Measurements from ENCODE around the gene BCKDHA. TPM values are rescaled to one million over a fixed set of nuclear protein-coding genes. Genes with fewer than 3 reads are reported as not detected.
"Not testable (repeated sequence)": the region's sequence is repeated elsewhere in the genome, so short reads cannot be mapped to it uniquely, and the experiment has no call there.

Gene BCKDHA
- polyA plus RNA-seq, 1 of the 3 experiments (the other 2 are of a cell fraction) = 30.9 TPM

DNA sequence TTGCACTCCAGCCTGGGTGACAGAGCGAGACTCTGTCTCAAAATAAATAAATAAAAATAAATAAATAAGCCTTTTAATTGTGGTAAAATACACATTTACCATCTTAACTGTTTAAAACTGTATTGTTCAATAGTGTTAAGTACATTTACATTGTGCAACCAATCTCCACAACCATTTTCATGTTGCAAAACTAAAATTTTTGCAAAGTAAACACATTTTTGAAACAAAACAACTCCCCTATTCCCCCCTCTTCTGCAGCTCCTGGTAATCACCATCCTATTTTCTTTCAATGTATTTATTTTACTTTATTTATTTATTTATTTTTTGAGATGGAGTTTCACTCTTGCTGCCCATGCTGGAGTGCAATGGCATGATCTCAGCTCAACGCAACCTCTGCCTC is 27.8 kb upstream of the BCKDHA start:
- Histone ChIP-seq H3K36me3 (replicated peaks in 1 of 2; ENCODE audit: control insufficient read depth in 1 of 2, insufficient read depth in 2 of 2, low read length in 1 of 2) (peaks cover 0 to 3% of the 10 kb centered on the region in 2 experiments), H3K9me2 (no peaks in the 10 kb centered on the region), H3K9ac (no peak overlapping the region), H3K4me3 (ENCODE audit: low read depth in 2 of 2, low read length in 1 of 2) (no peak overlapping the region), H3K4me1 (ENCODE audit: control insufficient read depth in 1 of 2, insufficient read depth in 2 of 2, low read depth in 1 of 2, low read length in 1 of 2) (peaks cover 14 to 21% of the 10 kb centered on the region in 2 experiments; a peak in 3 of 4 replicates), H4K20me1 (ENCODE audit: insufficient read depth) (peaks cover 17% of the 10 kb centered on the region; the same call in 1 of the 2 replicates), H3K9me3 (no peaks in the 10 kb centered on the region), H2AFZ (ENCODE audit: low read depth) (no peak overlapping the region), H3K27me3 (ENCODE audit: insufficient read depth) (no peaks in the 10 kb centered on the region), H3K79me2 (ENCODE audit: insufficient read depth) (peaks cover 63% of the 10 kb centered on the region), H3K4me2 (no peak overlapping the region), H3F3A (replicated peaks; ENCODE audit: insufficient read depth) (peaks cover 29% of the 10 kb centered on the region), H3K27ac (ENCODE audit: low read depth in 2 of 2, low read length in 1 of 2) (no peak overlapping the region)
- WGBS (ENCODE audit: low lambda C conversion rate) = 96% methylated on average over 2 of the region's 2 CpGs
- POLR2A ChIA-PET = interaction anchor here (0.6 kb wide), 1 partner anchor 11 kb away, joined by 3 read pairs; no protein-coding TSS in a partner anchor
- CTCF ChIA-PET = interaction anchor here (1.4 kb wide), 1 partner anchor 905 kb away, joined by 3 read pairs; no protein-coding TSS in a partner anchor
- no peak for DNase-seq
- TF ChIP-seq EZH2phosphoT487 (IDR thresholded peaks at IDR 0.05; ENCODE audit: borderline replicate concordance, low read depth) (no peak), RFX5 (IDR thresholded peaks at IDR 0.05; ENCODE audit: low read length) (no peak), MEF2A (IDR thresholded peaks at IDR 0.05; ENCODE audit: borderline replicate concordance, low read depth) (no peak), IRF3 (IDR thresholded peaks at IDR 0.05; ENCODE audit: low read depth, low read length) (no peak), MAX (IDR thresholded peaks at IDR 0.05; ENCODE audit: low read depth) (no peak), RAD21 (IDR thresholded peaks at IDR 0.05; ENCODE audit: low read length) (no peak), TCF12 (IDR thresholded peaks at IDR 0.05) (no peak), FOXM1 (IDR thresholded peaks at IDR 0.05; ENCODE audit: low read depth) (no peak)
- TF ChIP-seq, protein P1, sequence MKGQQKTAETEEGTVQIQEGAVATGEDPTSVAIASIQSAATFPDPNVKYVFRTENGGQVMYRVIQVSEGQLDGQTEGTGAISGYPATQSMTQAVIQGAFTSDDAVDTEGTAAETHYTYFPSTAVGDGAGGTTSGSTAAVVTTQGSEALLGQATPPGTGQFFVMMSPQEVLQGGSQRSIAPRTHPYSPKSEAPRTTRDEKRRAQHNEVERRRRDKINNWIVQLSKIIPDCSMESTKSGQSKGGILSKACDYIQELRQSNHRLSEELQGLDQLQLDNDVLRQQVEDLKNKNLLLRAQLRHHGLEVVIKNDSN (IDR thresholded peaks at IDR 0.05; ENCODE audit: borderline replicate concordance, low read depth) = no peak

DNA sequence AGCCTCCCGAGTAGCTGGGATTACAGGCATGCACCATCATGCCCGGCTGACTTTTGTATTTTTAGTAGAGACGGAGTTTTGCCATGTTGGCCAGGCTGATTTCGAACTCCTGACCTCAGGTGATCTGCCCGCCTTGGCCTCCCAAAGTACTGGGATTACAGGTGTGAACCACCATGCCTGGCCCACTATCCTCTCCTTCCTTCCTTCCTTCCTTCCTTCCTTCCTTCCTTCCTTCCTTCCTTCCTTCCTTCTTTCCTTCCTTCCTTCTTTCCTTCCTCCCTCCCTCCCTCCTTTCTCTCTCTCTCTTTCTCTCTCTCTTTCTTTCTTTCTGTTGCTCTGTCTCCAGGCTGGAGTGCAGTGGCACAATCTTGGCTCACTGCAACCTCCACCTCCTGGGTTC is 26.5 kb upstream of the BCKDHA start:
- DNase-seq; H3K9ac ChIP-seq; H3K4me2 ChIP-seq; H2AFZ ChIP-seq (ENCODE audit: low read depth); H3K9me3 ChIP-seq; CTCF ChIA-PET; H3K27me3 ChIP-seq (ENCODE audit: insufficient read depth); H3K4me3 ChIP-seq (ENCODE audit: low read depth in 2 of 2, low read length in 1 of 2); H3K9me2 ChIP-seq; H3K27ac ChIP-seq (ENCODE audit: low read depth in 2 of 2, low read length in 1 of 2); H3K36me3 ChIP-seq (replicated peaks in 1 of 2; ENCODE audit: control insufficient read depth in 1 of 2, insufficient read depth in 2 of 2, low read length in 1 of 2): not testable (repeated sequence)
- WGBS (ENCODE audit: low lambda C conversion rate) = 98% methylated on average over 5 of the region's 5 CpGs
- Histone ChIP-seq H3K4me1 (ENCODE audit: control insufficient read depth in 1 of 2, insufficient read depth in 2 of 2, low read depth in 1 of 2, low read length in 1 of 2) (peaks cover 11 to 21% of the 10 kb centered on the region in 2 experiments; a peak in 3 of 4 replicates), H3K79me2 (ENCODE audit: insufficient read depth) (peaks cover 52% of the 10 kb centered on the region), H3F3A (replicated peaks; ENCODE audit: insufficient read depth) (peaks cover 30% of the 10 kb centered on the region), H4K20me1 (ENCODE audit: insufficient read depth) (peaks cover 19% of the 10 kb centered on the region; the same call in 1 of the 2 replicates)
- POLR2A ChIA-PET = interaction anchor here (0.6 kb wide), 1 partner anchor 7 kb away, joined by 3 read pairs; the partner anchor contains the start of gene B9D2

DNA sequence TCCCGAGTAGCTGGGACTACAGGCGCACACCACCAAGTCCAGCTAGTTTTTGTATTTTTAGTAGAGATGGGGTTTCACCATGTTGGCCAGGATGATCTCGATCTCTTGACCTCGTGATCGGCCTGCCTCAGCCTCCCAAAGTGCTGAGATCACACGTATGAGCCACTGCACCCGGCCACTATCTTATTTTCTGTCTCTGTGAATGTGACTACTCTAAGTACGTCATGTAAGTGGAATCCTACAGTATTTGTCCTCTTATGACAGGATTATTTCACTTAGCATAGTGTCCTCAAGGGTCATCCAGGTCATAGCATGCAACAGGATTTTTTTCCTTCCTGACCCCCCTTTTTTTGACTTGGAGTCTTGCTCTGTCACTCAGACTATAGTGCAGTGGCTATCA is 26.1 kb upstream of the BCKDHA start:
- Histone ChIP-seq H3F3A (replicated peaks; ENCODE audit: insufficient read depth) (peaks cover 29% of the 10 kb centered on the region), H3K9ac (no peak overlapping the region), H3K36me3 (replicated peaks in 1 of 2; ENCODE audit: control insufficient read depth in 1 of 2, insufficient read depth in 2 of 2, low read length in 1 of 2) (peaks cover 0 to 3% of the 10 kb centered on the region in 2 experiments), H3K4me3 (ENCODE audit: low read depth in 2 of 2, low read length in 1 of 2) (no peak overlapping the region), H3K27ac (ENCODE audit: low read depth in 2 of 2, low read length in 1 of 2) (no peak overlapping the region), H4K20me1 (ENCODE audit: insufficient read depth) (peaks cover 19% of the 10 kb centered on the region; the same call in 1 of the 2 replicates), H3K9me2 (no peaks in the 10 kb centered on the region), H3K4me1 (ENCODE audit: control insufficient read depth in 1 of 2, insufficient read depth in 2 of 2, low read depth in 1 of 2, low read length in 1 of 2) (peaks cover 11 to 21% of the 10 kb centered on the region in 2 experiments; a peak in 3 of 4 replicates), H3K9me3 (no peaks in the 10 kb centered on the region), H2AFZ (ENCODE audit: low read depth) (no peak overlapping the region), H3K27me3 (ENCODE audit: insufficient read depth) (no peaks in the 10 kb centered on the region), H3K4me2 (no peak overlapping the region), H3K79me2 (ENCODE audit: insufficient read depth) (peaks cover 47% of the 10 kb centered on the region)
- ChIA-PET CTCF (no interaction called here), POLR2A (interaction anchor here (0.6 kb wide), 1 partner anchor 8 kb away, joined by 3 read pairs; the partner anchor contains the start of gene B9D2)
- 96% methylated on average over 8 of the region's 8 CpGs for WGBS (ENCODE audit: low lambda C conversion rate)
- DNase-seq = no peak
- TF ChIP-seq TAF1 (IDR thresholded peaks at IDR 0.05; ENCODE audit: borderline replicate concordance, low read depth, low read length) (no peak), POLR2AphosphoS5 (IDR thresholded peaks at IDR 0.05; ENCODE audit: low read depth, low read length) (no peak), SIN3A (IDR thresholded peaks at IDR 0.05; ENCODE audit: borderline replicate concordance, low read depth, low read length) (no peak), MAX (IDR thresholded peaks at IDR 0.05; ENCODE audit: low read depth) (no peak), RAD21 (IDR thresholded peaks at IDR 0.05; ENCODE audit: low read length) (no peak), RXRA (IDR thresholded peaks at IDR 0.05; ENCODE audit: borderline replicate concordance, low read depth) (no peak), EZH2phosphoT487 (IDR thresholded peaks at IDR 0.05; ENCODE audit: borderline replicate concordance, low read depth) (no peak), MXI1 (IDR thresholded peaks at IDR 0.05; ENCODE audit: low read depth, low read length) (no peak), RFX5 (IDR thresholded peaks at IDR 0.05; ENCODE audit: low read length) (no peak), RCOR1 (IDR thresholded peaks at IDR 0.05; ENCODE audit: low read length) (no peak), EP300 (IDR thresholded peaks at IDR 0.05; ENCODE audit: borderline replicate concordance in 1 of 2, low read depth in 1 of 2, low read length in 1 of 2) (no peak), JUND (IDR thresholded peaks at IDR 0.05) (no peak), CHD2 (IDR thresholded peaks at IDR 0.05; ENCODE audit: low read length, partially characterized antibody) (no peak), FOSL2 (IDR thresholded peaks at IDR 0.05; ENCODE audit: borderline replicate concordance, low read depth) (no peak), NFIC (IDR thresholded peaks at IDR 0.05; ENCODE audit: borderline replicate concordance) (no peak), SMC3 (IDR thresholded peaks at IDR 0.05; ENCODE audit: low read depth, low read length) (no peak)
